Islet of Langerhans (tissue), 1 donor: ENCODE measurements around the gene PLD1.

Source experiments
- FAIRE-seq: peaks from one replicate; lab custom pipeline; 2011; peaks lifted over from hg19 to GRCh38; lab: Jason Lieb, UNC

PLD1 gene

DNA sequence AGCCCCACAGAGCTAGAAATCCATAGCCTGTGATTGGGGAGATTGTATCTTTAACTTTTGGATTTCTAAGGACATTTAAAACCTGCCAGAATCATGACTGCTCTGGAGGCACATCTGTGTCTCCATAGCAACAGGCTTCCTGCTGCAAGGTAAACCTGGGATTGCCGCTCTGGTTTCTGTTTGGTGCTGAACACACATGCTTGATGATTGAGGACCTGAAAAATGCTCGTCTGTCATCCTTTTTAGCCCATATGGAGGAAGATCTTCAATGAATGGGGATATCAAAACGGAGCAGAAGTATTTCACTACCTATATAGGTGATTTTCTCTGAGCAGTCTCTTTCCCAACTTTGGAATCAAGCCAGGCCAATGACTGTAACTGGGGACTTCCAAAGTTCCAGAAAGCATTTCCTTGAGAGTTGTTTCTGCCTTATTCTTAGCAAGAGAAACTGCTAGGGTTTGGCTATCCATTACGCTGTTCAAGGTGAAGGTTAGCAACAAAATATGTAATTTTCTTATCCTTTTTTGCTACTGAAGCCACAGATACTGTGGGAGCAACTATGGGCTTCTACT is 253.6 kb downstream of the PLD1 start:
- FAIRE-seq, result peak; percentile 69

- FAIRE-seq, result no peak
Measured at GRCh38 chr3:171556148-171556547, 254.1 kb downstream of the PLD1 start.

DNA sequence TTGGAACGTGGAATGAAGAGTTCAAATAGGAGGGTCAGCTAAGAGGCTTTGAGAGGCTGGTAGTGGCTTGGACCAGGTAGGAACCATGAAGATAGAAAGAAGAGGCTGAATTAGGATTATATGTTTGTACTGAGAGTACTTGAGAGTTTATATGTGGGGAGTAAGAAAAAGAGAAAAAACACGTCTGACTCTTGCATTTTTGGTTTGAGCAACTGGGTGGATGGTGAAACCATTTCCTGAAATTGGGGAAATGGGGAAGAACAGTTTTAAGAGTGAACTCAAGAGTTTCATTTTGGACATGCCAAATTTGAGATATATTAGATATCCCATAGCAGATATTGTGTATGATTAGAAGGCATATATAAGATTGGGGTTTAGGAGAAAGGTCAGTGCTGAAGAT is 257.2 kb downstream of the PLD1 start:
- FAIRE-seq, result no peak

DNA sequence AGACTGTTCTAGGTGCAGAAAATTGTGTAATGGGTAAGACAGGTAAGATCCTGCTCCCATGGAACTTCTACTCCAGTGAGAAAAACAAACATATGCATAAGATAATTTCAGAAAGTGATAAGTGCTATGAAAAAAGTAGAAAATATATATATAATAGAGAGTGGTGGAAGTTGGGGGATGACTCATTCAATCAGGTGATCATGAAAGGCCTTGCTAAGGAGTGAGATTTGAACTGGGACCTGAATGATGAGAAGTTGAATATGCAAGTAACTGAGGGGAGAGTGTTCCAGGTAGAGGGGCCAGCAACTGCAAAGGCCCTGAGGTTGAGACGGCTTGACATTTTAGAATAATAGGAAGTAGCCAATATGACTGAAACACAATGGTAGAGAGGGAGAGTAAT is 257.8 kb downstream of the PLD1 start:
- no peak for FAIRE-seq

- no peak for FAIRE-seq
Measured at GRCh38 chr3:171551296-171551695, 259.0 kb downstream of the PLD1 start.
